ENCODE results near the gene MCU. TPM values are rescaled to one million over a fixed set of nuclear protein-coding genes. Genes with fewer than 3 reads are reported as not detected.

Gene MCU
- total RNA-seq, 1 experiment from 2014 or later, result 26.8 TPM

- Histone ChIP-seq H3K36me3 (ENCODE audit: control insufficient read depth in 1 of 2, insufficient read depth in 2 of 2, low read length in 2 of 2) (no peaks in the 10 kb centered on the region), H3K4me2 (ENCODE audit: low read length) (no peak overlapping the region), H3K4me1 (ENCODE audit: control insufficient read depth in 1 of 2, insufficient read depth in 2 of 2, low read length in 2 of 2) (peaks cover 16 to 31% of the 10 kb centered on the region in 2 experiments), H3K27ac (ENCODE audit: low read depth, low read length) (no peak overlapping the region), H3K4me3 (replicated peaks in 1 of 2; ENCODE audit: low read depth in 1 of 2, low read length in 2 of 2) (no peak overlapping the region), H2AFZ (ENCODE audit: low read depth, low read length, poor library complexity, severe bottlenecking) (no peak overlapping the region), H3K79me2 (ENCODE audit: insufficient read depth, low read length) (peaks cover 15% of the 10 kb centered on the region; the same call in 1 of the 2 replicates), H3K9ac (ENCODE audit: low read length) (no peak overlapping the region), H3K9me2 (ENCODE audit: insufficient read depth) (no peaks in the 10 kb centered on the region), H3K27me3 (ENCODE audit: insufficient read depth, low read length) (no peaks in the 10 kb centered on the region), H3K9me3 (ENCODE audit: control insufficient read depth in 1 of 2, insufficient read depth in 1 of 2, low read depth in 1 of 2, low read length in 2 of 2) (no peaks in the 10 kb centered on the region), H4K20me1 (ENCODE audit: insufficient read depth) (no peaks in the 10 kb centered on the region)
- ChIA-PET CTCF (no interaction called here), RAD21 (ENCODE audit: low non-redundant PET in 1 of 2, low total read pairs in 2 of 2, uncharacterized antibody in 2 of 2, unreplicated experiment in 2 of 2) (no interaction called here), POLR2A (no interaction called here)
- BruUV-seq (replicated peaks), result no TSS peak
- intact Hi-C loops (cut with micrococcal nuclease), result no loop called here
- DNase-seq (ENCODE audit: low read depth, low spot score), result no peak
- no peak for ATAC-seq
- TF ChIP-seq POLR2AphosphoS5 (IDR thresholded peaks at IDR 0.05; ENCODE audit: low read depth, low read length) (no peak), SP1 (IDR thresholded peaks at IDR 0.05; ENCODE audit: low read depth) (no peak), TCF7L2 (IDR thresholded peaks at IDR 0.05; ENCODE audit: borderline replicate concordance, extremely low read depth, insufficient read depth, insufficient read length) (no peak), POLR2A (IDR thresholded peaks at IDR 0.05; ENCODE audit: borderline replicate concordance, extremely low read depth, insufficient read depth, insufficient read length) (no peak), RAD21 (IDR thresholded peaks at IDR 0.05; ENCODE audit: low read depth) (no peak), SIN3A (IDR thresholded peaks at IDR 0.05; ENCODE audit: low read depth) (no peak), EZH2phosphoT487 (IDR thresholded peaks at IDR 0.05; ENCODE audit: borderline replicate concordance) (no peak), CTCF (IDR thresholded peaks at IDR 0.05 in 2 of 3, conservative IDR thresholded peaks at IDR 0.05 in 1 of 3; ENCODE audit: borderline replicate concordance in 1 of 3, insufficient read depth in 1 of 3, low read depth in 2 of 3, low read length in 2 of 3) (no peak), ZBTB33 (IDR thresholded peaks at IDR 0.05; ENCODE audit: extremely low read depth, insufficient replicate concordance, low read length) (no peak), EZH2 (IDR thresholded peaks at IDR 0.05) (no peak), ATF3 (IDR thresholded peaks at IDR 0.05) (no peak)
Observed at GRCh38 chr10:72782649-72783330, 90.8 kb downstream of the MCU start.

Data from HCT116 (cell line).